Measurements from ENCODE around the gene IAPP.

- TF ChIP-seq, protein P1, sequence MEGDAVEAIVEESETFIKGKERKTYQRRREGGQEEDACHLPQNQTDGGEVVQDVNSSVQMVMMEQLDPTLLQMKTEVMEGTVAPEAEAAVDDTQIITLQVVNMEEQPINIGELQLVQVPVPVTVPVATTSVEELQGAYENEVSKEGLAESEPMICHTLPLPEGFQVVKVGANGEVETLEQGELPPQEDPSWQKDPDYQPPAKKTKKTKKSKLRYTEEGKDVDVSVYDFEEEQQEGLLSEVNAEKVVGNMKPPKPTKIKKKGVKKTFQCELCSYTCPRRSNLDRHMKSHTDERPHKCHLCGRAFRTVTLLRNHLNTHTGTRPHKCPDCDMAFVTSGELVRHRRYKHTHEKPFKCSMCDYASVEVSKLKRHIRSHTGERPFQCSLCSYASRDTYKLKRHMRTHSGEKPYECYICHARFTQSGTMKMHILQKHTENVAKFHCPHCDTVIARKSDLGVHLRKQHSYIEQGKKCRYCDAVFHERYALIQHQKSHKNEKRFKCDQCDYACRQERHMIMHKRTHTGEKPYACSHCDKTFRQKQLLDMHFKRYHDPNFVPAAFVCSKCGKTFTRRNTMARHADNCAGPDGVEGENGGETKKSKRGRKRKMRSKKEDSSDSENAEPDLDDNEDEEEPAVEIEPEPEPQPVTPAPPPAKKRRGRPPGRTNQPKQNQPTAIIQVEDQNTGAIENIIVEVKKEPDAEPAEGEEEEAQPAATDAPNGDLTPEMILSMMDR (optimal IDR thresholded peaks at IDR 0.05 in 1 of 3, IDR thresholded peaks at IDR 0.05 in 1 of 3, conservative IDR thresholded peaks at IDR 0.05 in 1 of 3; ENCODE audit: extremely low read depth in 1 of 3, insufficient read depth in 2 of 3, low read length in 3 of 3): no peak
- no peak for TF ChIP-seq EZH2 (IDR thresholded peaks at IDR 0.05; ENCODE audit: low read length)
These were observed 35.2 kb upstream of the IAPP start for GRCh38 chr12:21337453-21337852.

All from keratinocyte (primary cell).